Psoas muscle (tissue), 8 donors: ENCODE measurements around the gene FBXW11. TPM values are rescaled to one million over a fixed set of nuclear protein-coding genes. Genes with fewer than 3 reads are reported as not detected.

Experiments
- ATAC-seq, 4 donors: fragments of 200-7000 bp; cut with Tn5 transposase; one replicate each; pipeline ENCODE4 v1.9.1; 2020; ENCODE audit warnings: moderate library complexity in 3 of 4, mild to moderate bottlenecking in 2 of 4
- DNase-seq, 2 donors: peaks; one replicate each; pipeline ENCODE4 v3.0.0-alpha.2; 2020
- H3K27ac ChIP-seq: fragments of 200-600 bp; one replicate; pipeline ENCODE4 v1.8.0; 2022
- H3K27me3 ChIP-seq, 3 donors: fragments of 200-600 bp in 1 of 3; one replicate each; pipeline versions ENCODE4 v1.6.1 to v1.8.0; 2013 to 2022; ENCODE audit warnings: low read length in 2 of 3, mild to moderate bottlenecking in 2 of 3, moderate library complexity in 1 of 3; ENCODE audit not compliant: insufficient read depth in 3 of 3
- H3K36me3 ChIP-seq, 2 donors: fragments of 200-600 bp in 1 of 2; one replicate each; pipeline versions ENCODE4 v1.6.1 to v1.8.0; 2013 to 2022; ENCODE audit warnings: low read depth in 1 of 2, mild to moderate bottlenecking in 1 of 2, moderate library complexity in 1 of 2; ENCODE audit not compliant: insufficient read depth in 1 of 2
- H3K4me1 ChIP-seq: fragments of 200-600 bp; one replicate; pipeline ENCODE4 v1.8.0; 2022
- H3K4me3 ChIP-seq: fragments of 200-600 bp; one replicate; pipeline ENCODE4 v1.8.0; 2022; ENCODE audit warnings: mild to moderate bottlenecking
- H3K9me3 ChIP-seq: fragments of 200-600 bp; one replicate; pipeline ENCODE4 v1.8.0; 2022
- CTCF ChIP-seq: fragments of 200-600 bp; IDR thresholded peaks from one replicate; pipeline ENCODE4 v1.8.0; 2022; ENCODE audit warnings: antibody characterized with exemption
- WGBS, 3 donors: extraction: QIAGEN DNeasy Blood & Tissue Kit; methylation state at CpG; one replicate each; pipeline versions ENCODE4 v1.1.6 to v1.1.7; 2013; 5-methylcytosine and 5-hydroxymethylcytosine counted together
- intact Hi-C, 2 donors: fragments of 100-400 bp; cut with DNase I; formaldehyde crosslinking; loops; one replicate each; pipeline versions ENCODE4 v1.11.0 to v1.14.2; 2022
- polyA plus RNA-seq, 3 donors: library from polyadenylated mRNA; stranded (reverse); fragments of 200-250 nt; gene quantifications; one replicate each; pipeline ENCODE4 v1.2.3, GENCODE V29; 2013
- total RNA-seq, 4 donors: library from RNA; stranded (reverse); fragmentation: NEBNext Ultra II Directional in 2 of 4; extraction: Animal tissue kit (Norgen Biotek cat#: 25700) in 2 of 4; gene quantifications; one replicate each; pipeline versions ENCODE4 v1.2.1 to v1.2.4, GENCODE V29; 2021 to 2023
- donor health status: healthy with polysubstance abuse.
- donor health status: DM: no; HTN: no; CAD: no; lungs with moderate emphysema.
- donor health status: Bipolar disorder and iron deficiency.
- donor health status: healthy.
- donor health status: DM: yes; HTN: yes; CAD: no.
- donor health status: DM: no; HTN: no; CAD: no.
- donor health status: DM: no; HTN: no; CAD: no.
- donor health status: DM: yes; HTN: yes; CAD: no.

The FBXW11 gene
- total and polyA plus RNA-seq, 7 donors = 14.7 to 62.8 (median 50.1) TPM

- 52 to 56% (median 55%) methylated on average over 2 of the region's 2 CpGs for WGBS, 3 donors
These were observed 3.8 kb upstream of the FBXW11 start for GRCh38 chr5:172010278-172010677.

GRCh38 chr5:172009536-172010270 lies 3.3 kb upstream of the FBXW11 start:
- no peak for DNase-seq
- no peaks in the 10 kb centered on the region for H3K9me3 ChIP-seq
- H3K27me3 ChIP-seq = no peaks in the 10 kb centered on the region
- intact Hi-C loops = loop anchor here in 1 of 2 donors (10.0 kb wide), 1 partner anchor 95 kb away; no protein-coding TSS in a partner anchor
- peaks cover 16% of the 10 kb centered on the region for H3K4me1 ChIP-seq
- TF ChIP-seq CTCF = no peak
- H3K4me3 ChIP-seq = no peak overlapping the region
- no peaks in the 10 kb centered on the region for H3K36me3 ChIP-seq
- no peak for ATAC-seq
- WGBS, 3 donors = 74 to 79% (median 76%) methylated on average over 5 of the region's 5 CpGs
- no peak overlapping the region for H3K27ac ChIP-seq

More at GRCh38 chr5:172010278-172010677, 3.8 kb upstream of the FBXW11 start:
- ATAC-seq (no peak), DNase-seq (no peak)
- Histone ChIP-seq H3K36me3 (no peaks in the 10 kb centered on the region), H3K4me3 (no peak overlapping the region), H3K27me3 (no peaks in the 10 kb centered on the region), H3K27ac (no peak overlapping the region), H3K4me1 (peaks cover 10% of the 10 kb centered on the region), H3K9me3 (no peaks in the 10 kb centered on the region)
- intact Hi-C loops = no loop called here
- no peak for TF ChIP-seq CTCF

GRCh38 chr5:172008689-172009141 lies 2.3 kb upstream of the FBXW11 start:
- 46 to 54% (median 51%) methylated on average over 6 of the region's 6 CpGs for WGBS, 3 donors
- no peaks in the 10 kb centered on the region for H3K9me3 ChIP-seq
- intact Hi-C loops = loop anchor here in 1 of 2 donors (10.0 kb wide), 1 partner anchor 94 kb away; no protein-coding TSS in a partner anchor
- no peak overlapping the region for H3K4me3 ChIP-seq
- H3K27me3 ChIP-seq = no peaks in the 10 kb centered on the region
- H3K36me3 ChIP-seq = no peaks in the 10 kb centered on the region
- H3K4me1 ChIP-seq = peaks cover 26% of the 10 kb centered on the region
- no peak for DNase-seq
- ATAC-seq = no peak
- TF ChIP-seq CTCF = no peak
- no peak overlapping the region for H3K27ac ChIP-seq

- TF ChIP-seq CTCF = no peak
- H3K36me3 ChIP-seq = no peaks in the 10 kb centered on the region
- peaks cover 32% of the 10 kb centered on the region for H3K4me1 ChIP-seq
- H3K4me3 ChIP-seq = peak overlapping the region; percentile 96
- H3K27me3 ChIP-seq = no peaks in the 10 kb centered on the region
- DNase-seq (no peak), ATAC-seq (no peak)
- no peaks in the 10 kb centered on the region for H3K9me3 ChIP-seq
- intact Hi-C loops = loop anchor here in 1 of 2 donors (10.0 kb wide), 1 partner anchor 93 kb away; no protein-coding TSS in a partner anchor
- 52 to 63% (median 60%) methylated on average over 3 of the region's 3 CpGs for WGBS, 3 donors
- no peak overlapping the region for H3K27ac ChIP-seq
These were observed 1.6 kb upstream of the FBXW11 start for GRCh38 chr5:172008111-172008455.
